ENCODE measurements around the gene TTC3.

The TTC3 gene

GRCh38 chr21:37062593-37062935, 10.5 kb upstream of the TTC3 start:
- DNase-seq: no peak

- DNase-seq: no peak
These were observed 9.6 kb upstream of the TTC3 start for GRCh38 chr21:37063433-37063832.

- no peak for DNase-seq
These were observed 8.2 kb upstream of the TTC3 start for GRCh38 chr21:37064841-37065240.

- DNase-seq: no peak
These were observed 7.4 kb upstream of the TTC3 start for GRCh38 chr21:37065561-37066177.

- DNase-seq: no peak
These were observed 1.3 kb upstream of the TTC3 start for GRCh38 chr21:37071561-37072273.

GRCh38 chr21:37072274-37072987, 623 bp upstream of the TTC3 start:
- peak; percentile 69 for DNase-seq

GRCh38 chr21:37073417-37074196, 553 bp downstream of the TTC3 start:
- DNase-seq: no peak

- no peak for DNase-seq
These were observed 1.1 kb downstream of the TTC3 start for GRCh38 chr21:37074197-37074510.

- DNase-seq: no peak
These were observed 1.5 kb downstream of the TTC3 start for GRCh38 chr21:37074546-37074945.

- DNase-seq: no peak
These were observed 2.2 kb downstream of the TTC3 start for GRCh38 chr21:37075214-37075770.

- DNase-seq: no peak
These were observed 3.2 kb downstream of the TTC3 start for GRCh38 chr21:37076087-37076850.

GRCh38 chr21:37077403-37077802, 4.3 kb downstream of the TTC3 start:
- DNase-seq: no peak

GRCh38 chr21:37079211-37079824, 6.3 kb downstream of the TTC3 start:
- DNase-seq: no peak

- DNase-seq: no peak
These were observed 9.3 kb downstream of the TTC3 start for GRCh38 chr21:37082375-37082774.

GRCh38 chr21:37082856-37083528, 9.9 kb downstream of the TTC3 start:
- DNase-seq: no peak

GRCh38 chr21:37085726-37086125, 12.7 kb downstream of the TTC3 start:
- DNase-seq: no peak

GRCh38 chr21:37087188-37087587, 14.1 kb downstream of the TTC3 start:
- no peak for DNase-seq

GRCh38 chr21:37088186-37088735, 15.2 kb downstream of the TTC3 start:
- DNase-seq: no peak

GRCh38 chr21:37093977-37094376, 20.9 kb downstream of the TTC3 start:
- no peak for DNase-seq

GRCh38 chr21:37095821-37096220, 22.8 kb downstream of the TTC3 start:
- no peak for DNase-seq

- no peak for DNase-seq
These were observed 25.7 kb downstream of the TTC3 start for GRCh38 chr21:37098751-37099150.

Data from GOT3 (cell line).